ENCODE data around the gene STEAP2. TPM values are rescaled to one million over a fixed set of nuclear protein-coding genes. Genes with fewer than 3 reads are reported as not detected.

The STEAP2 gene
- polyA plus RNA-seq, 2 of the 4 experiments (the other 2 are of a cell fraction): 5.1 to 49.2 TPM

DNA sequence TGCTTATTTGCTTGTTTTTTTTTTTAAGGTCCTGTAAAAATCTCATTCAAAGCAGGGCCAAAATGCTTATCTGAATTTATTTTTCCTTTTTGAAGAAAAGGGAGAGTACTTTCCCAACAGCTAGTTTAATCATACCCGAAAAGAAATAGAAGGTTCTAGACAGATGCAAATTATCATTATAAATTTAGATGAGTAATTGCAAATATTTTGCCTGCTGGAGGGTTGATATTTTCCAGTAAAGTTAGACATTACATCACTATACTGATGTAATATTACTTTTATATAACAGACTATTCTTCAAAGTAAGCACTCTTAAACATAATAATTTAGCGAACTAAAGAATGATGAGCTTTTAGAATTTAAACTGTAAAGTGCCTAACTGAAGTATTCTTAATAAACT is 19.3 kb downstream of the STEAP2 start:
- ATAC-seq: no peak
- TF ChIP-seq KDM5A (IDR thresholded peaks at IDR 0.05) (no peak), USF2 (IDR thresholded peaks at IDR 0.05) (no peak), JUNB (IDR thresholded peaks at IDR 0.05) (no peak), EP300 (IDR thresholded peaks at IDR 0.05) (no peak), ATOH8 (CRISPR knock-in tag; IDR thresholded peaks at IDR 0.05; ENCODE audit: low read depth) (no peak), CEBPB (IDR thresholded peaks at IDR 0.05) (no peak), CBX2 (IDR thresholded peaks at IDR 0.05; ENCODE audit: borderline replicate concordance, low read depth) (no peak), EHF (CRISPR knock-in tag; IDR thresholded peaks at IDR 0.05) (no peak), HEYL (CRISPR knock-in tag; IDR thresholded peaks at IDR 0.05) (no peak), REST (IDR thresholded peaks at IDR 0.05) (no peak), SMC3 (IDR thresholded peaks at IDR 0.05) (no peak), NFE2L2 (conservative IDR thresholded peaks at IDR 0.05; ENCODE audit: low read length) (no peak), SREBF2 (IDR thresholded peaks at IDR 0.05) (no peak), TFCP2L1 (CRISPR knock-in tag; IDR thresholded peaks at IDR 0.05) (no peak)
- TF ChIP-seq, protein P1, sequence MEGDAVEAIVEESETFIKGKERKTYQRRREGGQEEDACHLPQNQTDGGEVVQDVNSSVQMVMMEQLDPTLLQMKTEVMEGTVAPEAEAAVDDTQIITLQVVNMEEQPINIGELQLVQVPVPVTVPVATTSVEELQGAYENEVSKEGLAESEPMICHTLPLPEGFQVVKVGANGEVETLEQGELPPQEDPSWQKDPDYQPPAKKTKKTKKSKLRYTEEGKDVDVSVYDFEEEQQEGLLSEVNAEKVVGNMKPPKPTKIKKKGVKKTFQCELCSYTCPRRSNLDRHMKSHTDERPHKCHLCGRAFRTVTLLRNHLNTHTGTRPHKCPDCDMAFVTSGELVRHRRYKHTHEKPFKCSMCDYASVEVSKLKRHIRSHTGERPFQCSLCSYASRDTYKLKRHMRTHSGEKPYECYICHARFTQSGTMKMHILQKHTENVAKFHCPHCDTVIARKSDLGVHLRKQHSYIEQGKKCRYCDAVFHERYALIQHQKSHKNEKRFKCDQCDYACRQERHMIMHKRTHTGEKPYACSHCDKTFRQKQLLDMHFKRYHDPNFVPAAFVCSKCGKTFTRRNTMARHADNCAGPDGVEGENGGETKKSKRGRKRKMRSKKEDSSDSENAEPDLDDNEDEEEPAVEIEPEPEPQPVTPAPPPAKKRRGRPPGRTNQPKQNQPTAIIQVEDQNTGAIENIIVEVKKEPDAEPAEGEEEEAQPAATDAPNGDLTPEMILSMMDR (IDR thresholded peaks at IDR 0.05): no peak
- DNase-seq (ENCODE audit: low read depth in 1 of 2, low spot score in 1 of 2): no peak
- FAIRE-seq: no peak
- POLR2A ChIA-PET: no interaction called here
- 91% methylated on average over 2 of the region's 2 CpGs for WGBS (ENCODE audit: missing lambda C conversion rate)
- H3K4me3 ChIP-seq: no peak overlapping the region
- CTCF ChIA-PET: no interaction called here
- peaks cover 9% of the 10 kb centered on the region; the same call in 1 of the 3 replicates for H3K4me1 ChIP-seq
- H3K4me2 ChIP-seq: no peak overlapping the region
- no peak overlapping the region; a peak in 1 of 6 replicates for H3K27ac ChIP-seq
- H3K9me3 ChIP-seq: no peaks in the 10 kb centered on the region

DNA sequence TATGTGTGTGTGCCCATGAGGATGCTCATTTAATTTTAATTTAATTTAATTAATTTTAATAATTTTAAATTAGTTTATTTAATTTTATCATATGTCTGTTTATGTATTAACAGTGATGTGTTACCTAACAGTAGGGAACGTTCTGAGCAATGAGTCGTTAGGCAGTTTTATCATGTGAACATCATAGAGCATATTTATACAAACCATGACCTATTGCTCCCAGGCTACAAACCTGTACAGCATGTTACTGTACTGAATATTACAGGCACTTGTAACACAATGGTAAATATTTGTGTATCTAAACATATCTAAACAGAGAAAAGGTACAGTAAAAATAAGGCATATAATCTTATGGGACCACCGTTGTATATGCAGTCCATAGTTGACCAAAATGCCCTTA is 19.8 kb downstream of the STEAP2 start:
- WGBS (ENCODE audit: missing lambda C conversion rate): 65% methylated on average over 3 of the region's 3 CpGs
- no peak for DNase-seq (ENCODE audit: low read depth in 1 of 2, low spot score in 1 of 2)
- ATAC-seq: no peak
- no peak for FAIRE-seq
- Histone ChIP-seq H3K9me3 (no peaks in the 10 kb centered on the region), H3K27ac (no peak overlapping the region; a peak in 1 of 6 replicates), H3K4me1 (peaks cover 9% of the 10 kb centered on the region; the same call in 1 of the 3 replicates), H3K4me3 (no peak overlapping the region), H3K4me2 (no peak overlapping the region)
- ChIA-PET CTCF (no interaction called here), POLR2A (no interaction called here)
- TF ChIP-seq KDM1A (IDR thresholded peaks at IDR 0.05; ENCODE audit: low read depth) (no peak), FOSB (CRISPR knock-in tag; IDR thresholded peaks at IDR 0.05) (no peak)

GRCh38 chr7:90232430-90232829 is 20.9 kb downstream of the STEAP2 start:
- Histone ChIP-seq H3K4me2 (no peak overlapping the region), H3K4me1 (peaks cover 9% of the 10 kb centered on the region; the same call in 1 of the 3 replicates), H3K27ac (no peak overlapping the region), H3K4me3 (no peak overlapping the region), H3K9me3 (no peaks in the 10 kb centered on the region)
- DNase-seq (ENCODE audit: low read depth in 1 of 2, low spot score in 1 of 2) (no peak), FAIRE-seq (no peak), ATAC-seq (no peak)
- CTCF ChIA-PET: interaction anchor here (0.6 to 1.7 kb wide), 3 partner anchors 9 to 79 kb away, joined by 3 to 5 read pairs (median 3); no protein-coding TSS in a partner anchor
- WGBS (ENCODE audit: missing lambda C conversion rate): 59% methylated on average over 5 of the region's 5 CpGs
- POLR2A ChIA-PET: no interaction called here
- TF ChIP-seq HDAC2 (IDR thresholded peaks at IDR 0.05) (no peak), ZSCAN20 (CRISPR knock-in tag; IDR thresholded peaks at IDR 0.05) (no peak), ATOH8 (CRISPR knock-in tag; IDR thresholded peaks at IDR 0.05; ENCODE audit: low read depth) (no peak), CHD4 (IDR thresholded peaks at IDR 0.05; ENCODE audit: borderline replicate concordance) (no peak), TP53 (CRISPR knock-in tag; IDR thresholded peaks at IDR 0.05) (no peak), ESRRA (IDR thresholded peaks at IDR 0.05; ENCODE audit: borderline replicate concordance, low read length) (no peak), RFX5 (IDR thresholded peaks at IDR 0.05) (no peak), REST (IDR thresholded peaks at IDR 0.05) (no peak), POLR2AphosphoS2 (conservative IDR thresholded peaks at IDR 0.05; ENCODE audit: low read length) (no peak)
